Measurements from ENCODE around the gene CHMP1A. TPM values are rescaled to one million over a fixed set of nuclear protein-coding genes. Genes with fewer than 3 reads are reported as not detected.

The CHMP1A gene
- total RNA-seq, 2 donors from 2014 or later: 75.8 to 128 TPM

DNA sequence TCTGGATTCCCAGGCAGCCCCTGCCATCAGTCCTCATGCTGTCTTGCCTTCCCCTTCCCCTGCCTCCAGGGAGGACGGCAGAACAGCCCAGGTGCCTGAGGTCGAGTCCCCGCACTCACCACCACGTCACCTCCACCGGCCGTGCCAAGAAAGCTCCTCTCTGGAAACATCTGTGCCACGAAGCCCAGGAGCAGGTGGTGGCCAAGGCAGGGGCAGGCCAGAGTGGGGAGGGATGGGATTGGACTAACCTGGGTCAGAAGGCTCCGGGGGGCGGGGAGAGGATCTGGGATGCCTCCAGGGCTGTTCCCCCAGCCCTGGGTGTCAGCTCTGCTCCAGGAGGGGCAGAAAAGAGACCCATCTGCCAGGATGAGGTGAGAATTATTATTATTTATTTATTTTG, 51.5 kb downstream of the CHMP1A start:
- 69% methylated on average over 9 of the region's 9 CpGs for WGBS

DNA sequence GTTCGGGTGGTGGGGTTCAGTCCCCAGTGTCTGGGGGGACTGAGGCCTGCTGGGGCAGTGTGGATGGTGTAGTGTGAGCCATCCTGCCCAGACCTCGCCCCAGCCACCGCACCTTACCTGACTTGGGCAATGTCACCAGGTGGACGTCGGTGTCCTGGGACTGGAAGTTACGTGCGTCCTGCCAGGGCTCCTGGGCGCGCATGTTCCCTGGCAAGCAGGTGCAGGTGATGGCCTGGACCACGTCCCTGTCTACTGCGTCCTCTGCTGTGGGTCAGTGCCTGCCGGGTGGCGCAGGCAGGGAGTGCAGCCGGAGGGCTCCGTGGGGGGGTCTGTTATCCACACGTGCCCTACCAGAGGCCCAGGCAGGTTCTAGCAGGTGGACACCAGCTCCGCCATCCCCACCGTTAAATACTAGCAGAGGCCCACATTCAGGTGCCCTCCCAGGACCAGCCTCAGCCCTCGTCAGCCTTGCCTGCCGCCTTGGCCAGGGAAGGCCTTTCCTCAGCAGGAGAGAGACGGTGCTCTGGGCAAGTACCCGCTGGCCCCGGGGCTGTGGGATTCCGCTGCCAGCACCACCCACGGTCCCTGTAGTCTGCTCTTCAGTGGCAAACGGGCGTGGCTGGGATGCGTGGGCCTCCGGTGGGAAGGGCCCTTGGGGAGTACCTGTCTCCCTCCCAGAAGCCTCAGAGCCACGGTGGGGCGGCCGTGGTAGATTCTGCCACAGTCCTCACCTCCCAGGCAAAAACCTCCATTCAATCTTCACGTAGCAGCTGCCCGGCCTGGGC, 52.1 kb downstream of the CHMP1A start:
- intact Hi-C loops (cut with DNase I): no loop called here
- TF ChIP-seq POLR2A (IDR thresholded peaks at IDR 0.05) (no peak), POLR2AphosphoS5 (IDR thresholded peaks at IDR 0.05) (no peak)
- TF ChIP-seq, protein P1, sequence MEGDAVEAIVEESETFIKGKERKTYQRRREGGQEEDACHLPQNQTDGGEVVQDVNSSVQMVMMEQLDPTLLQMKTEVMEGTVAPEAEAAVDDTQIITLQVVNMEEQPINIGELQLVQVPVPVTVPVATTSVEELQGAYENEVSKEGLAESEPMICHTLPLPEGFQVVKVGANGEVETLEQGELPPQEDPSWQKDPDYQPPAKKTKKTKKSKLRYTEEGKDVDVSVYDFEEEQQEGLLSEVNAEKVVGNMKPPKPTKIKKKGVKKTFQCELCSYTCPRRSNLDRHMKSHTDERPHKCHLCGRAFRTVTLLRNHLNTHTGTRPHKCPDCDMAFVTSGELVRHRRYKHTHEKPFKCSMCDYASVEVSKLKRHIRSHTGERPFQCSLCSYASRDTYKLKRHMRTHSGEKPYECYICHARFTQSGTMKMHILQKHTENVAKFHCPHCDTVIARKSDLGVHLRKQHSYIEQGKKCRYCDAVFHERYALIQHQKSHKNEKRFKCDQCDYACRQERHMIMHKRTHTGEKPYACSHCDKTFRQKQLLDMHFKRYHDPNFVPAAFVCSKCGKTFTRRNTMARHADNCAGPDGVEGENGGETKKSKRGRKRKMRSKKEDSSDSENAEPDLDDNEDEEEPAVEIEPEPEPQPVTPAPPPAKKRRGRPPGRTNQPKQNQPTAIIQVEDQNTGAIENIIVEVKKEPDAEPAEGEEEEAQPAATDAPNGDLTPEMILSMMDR (IDR thresholded peaks at IDR 0.05): no peak
- whole genome bisulfite sequencing: 66% methylated on average over 33 of the region's 34 CpGs
- no peak for DNase-seq (ENCODE audit: low spot score)
- H3K27ac ChIP-seq: no peak overlapping the region
- H3K4me1 ChIP-seq (replicated peaks): no peaks in the 10 kb centered on the region
- no peaks in the 10 kb centered on the region for H3K9me3 ChIP-seq
- no peak overlapping the region for H3K4me3 ChIP-seq
- H3K27me3 ChIP-seq (replicated peaks; ENCODE audit: insufficient read depth): no peaks in the 10 kb centered on the region
- H3K36me3 ChIP-seq: no peaks in the 10 kb centered on the region

More for the DNA sequence above, 51.5 kb downstream of the CHMP1A start:
- Histone ChIP-seq H3K4me1 (replicated peaks) (no peaks in the 10 kb centered on the region), H3K4me3 (no peak overlapping the region), H3K36me3 (no peaks in the 10 kb centered on the region), H3K27me3 (replicated peaks; ENCODE audit: insufficient read depth) (no peaks in the 10 kb centered on the region), H3K27ac (no peak overlapping the region), H3K9me3 (no peaks in the 10 kb centered on the region)
- DNase-seq (ENCODE audit: low spot score): no peak
- TF ChIP-seq POLR2AphosphoS5 (IDR thresholded peaks at IDR 0.05): no peak
- TF ChIP-seq, protein P1 (IDR thresholded peaks at IDR 0.05): no peak
- TF ChIP-seq POLR2A (IDR thresholded peaks at IDR 0.05): no peak
- intact Hi-C loops (cut with DNase I): no loop called here

DNA sequence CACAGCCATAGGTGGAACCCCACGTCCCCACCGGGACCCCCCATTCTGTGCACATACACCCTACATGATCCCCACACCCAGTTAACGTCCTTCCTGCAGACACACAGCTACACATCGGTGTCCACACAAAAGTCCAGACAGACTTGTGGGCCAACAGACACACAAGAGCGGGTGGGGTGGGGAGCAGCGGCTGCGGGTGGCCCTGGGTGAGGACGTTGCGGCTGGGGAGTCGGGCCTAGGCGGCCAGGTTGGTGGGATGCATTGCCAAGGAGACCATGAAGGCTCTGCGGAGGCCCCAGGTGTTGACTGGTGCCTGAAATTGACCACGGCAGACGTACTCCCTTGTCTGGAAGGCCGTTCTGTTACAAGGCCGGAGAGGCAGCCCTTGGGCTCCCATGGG, 52.7 kb downstream of the CHMP1A start:
- DNase-seq (ENCODE audit: low spot score): no peak
- intact Hi-C loops (cut with DNase I): no loop called here
- WGBS: 82% methylated on average over 16 of the region's 16 CpGs
- H3K4me1 ChIP-seq (replicated peaks): no peaks in the 10 kb centered on the region
- TF ChIP-seq POLR2A (IDR thresholded peaks at IDR 0.05) (no peak), POLR2AphosphoS5 (IDR thresholded peaks at IDR 0.05) (no peak)
- TF ChIP-seq, protein P1 (IDR thresholded peaks at IDR 0.05): no peak
- no peaks in the 10 kb centered on the region for H3K36me3 ChIP-seq
- no peaks in the 10 kb centered on the region for H3K27me3 ChIP-seq (replicated peaks; ENCODE audit: insufficient read depth)
- H3K9me3 ChIP-seq: no peaks in the 10 kb centered on the region
- H3K27ac ChIP-seq: no peak overlapping the region
- H3K4me3 ChIP-seq: no peak overlapping the region

DNA sequence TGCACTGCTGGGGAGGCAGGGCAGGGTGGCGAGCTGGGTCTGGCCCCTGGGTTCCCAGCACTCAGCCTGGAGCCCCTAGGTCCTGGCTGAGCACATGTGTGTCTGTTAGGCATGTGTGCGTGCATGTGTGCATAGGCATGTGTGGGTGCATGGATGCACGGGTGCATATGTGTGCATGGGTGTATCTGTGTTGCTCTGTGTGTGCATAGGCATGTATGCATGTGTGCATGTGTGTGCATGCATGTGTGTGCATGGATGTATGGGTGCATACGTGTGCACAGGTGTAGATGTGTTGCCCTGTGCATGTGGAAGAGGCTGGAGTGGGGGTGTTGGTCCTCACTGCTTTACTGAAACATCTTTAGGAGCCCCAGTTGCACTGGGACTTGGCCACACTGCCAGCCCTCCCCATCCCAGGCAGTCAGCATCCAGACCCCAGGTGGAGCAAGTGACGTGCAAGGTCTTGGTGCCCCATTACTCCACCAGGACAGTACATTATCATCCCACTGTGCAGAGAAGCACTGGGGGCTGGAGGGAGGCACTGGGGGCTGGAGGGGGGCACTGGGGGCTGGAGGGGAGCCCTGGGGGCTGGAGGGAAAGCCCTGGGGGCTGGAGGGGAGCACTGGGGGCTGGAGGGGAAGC, 54.4 kb downstream of the CHMP1A start:
- no peaks in the 10 kb centered on the region for H3K27me3 ChIP-seq (replicated peaks; ENCODE audit: insufficient read depth)
- no peak overlapping the region for H3K27ac ChIP-seq
- DNase-seq (ENCODE audit: low spot score): no peak
- 68% methylated on average over 5 of the region's 5 CpGs for WGBS
- no peak overlapping the region for H3K4me3 ChIP-seq
- no peaks in the 10 kb centered on the region for H3K9me3 ChIP-seq
- intact Hi-C loops (cut with DNase I): no loop called here
- no peaks in the 10 kb centered on the region for H3K4me1 ChIP-seq (replicated peaks)
- TF ChIP-seq POLR2AphosphoS5 (IDR thresholded peaks at IDR 0.05) (no peak), POLR2A (IDR thresholded peaks at IDR 0.05) (no peak)
- TF ChIP-seq, protein P1 (IDR thresholded peaks at IDR 0.05): no peak
- H3K36me3 ChIP-seq: no peaks in the 10 kb centered on the region

Measured in prostate gland (tissue), 2 donors.